Thoracic aorta (tissue), 2 donors: ENCODE results near the gene GALNT2. TPM values are rescaled to one million over a fixed set of nuclear protein-coding genes. Genes with fewer than 3 reads are reported as not detected.

ENCODE experiments used
- ATAC-seq: fragments of 150-250 bp; one replicate; pipeline ENCODE4 v1.8.0; 2017; ENCODE audit warnings: low read depth; ENCODE audit not compliant: insufficient number of reproducible peaks, low FRiP score
- DNase-seq: peaks from one replicate; pipeline ENCODE4 v3.0.0-alpha.2; 2020; ENCODE audit warnings: low spot score
- H3K27ac ChIP-seq, 2 donors: fragments of 200-600 bp; sonication (generic); 1 replicate in 1 of 2; 2 replicates in 1 of 2; pipeline ENCODE4 v1.5.1; 2016; ENCODE audit warnings: mild to moderate bottlenecking in 2 of 2, moderate library complexity in 2 of 2
- H3K27me3 ChIP-seq: fragments of 200-600 bp; sonication (generic); replicated peaks from 2 replicates; pipeline ENCODE4 v1.6.0; 2016; ENCODE audit warnings: mild to moderate bottlenecking; ENCODE audit not compliant: insufficient read depth
- H3K36me3 ChIP-seq: fragments of 200-600 bp; sonication (generic); one replicate; pipeline ENCODE4 v1.5.1; 2016
- H3K4me1 ChIP-seq, 2 donors: fragments of 200-600 bp; sonication (generic); 1 replicate in 1 of 2; 2 replicates in 1 of 2; pipeline versions ENCODE4 v1.5.1 to v1.6.0; 2016; ENCODE audit warnings: low read depth in 2 of 2, mild to moderate bottlenecking in 1 of 2; ENCODE audit not compliant: control insufficient read depth in 1 of 2
- H3K4me3 ChIP-seq: fragments of 200-600 bp; sonication (generic); 2 replicates; pipeline ENCODE4 v1.5.1; 2016; ENCODE audit warnings: mild to moderate bottlenecking
- H3K9me3 ChIP-seq: fragments of 200-600 bp; sonication (generic); 2 replicates; pipeline ENCODE4 v1.5.1; 2016
- total RNA-seq, 2 donors: library from RNA; depleted of rRNA; stranded (reverse); fragments of >200 nt; gene quantifications; one replicate each; pipeline versions ENCODE4 v1.1.0 to v1.2.3, GENCODE V29; 2016
- TF ChIP-seq, protein P1 (sequence below): fragments of 200-600 bp; sonication (generic); IDR thresholded peaks from one replicate; pipeline ENCODE4 v1.5.1; 2019; ENCODE audit warnings: antibody characterized with exemption

Gene GALNT2
- total RNA-seq, 2 donors from 2014 or later = 113 to 148 TPM

- Histone ChIP-seq H3K9me3 (no peaks in the 10 kb centered on the region), H3K4me3 (no peak overlapping the region), H3K4me1 (peaks cover 3 to 69% of the 10 kb centered on the region in 2 donors), H3K27ac (no peak overlapping the region), H3K36me3 (peaks cover 32% of the 10 kb centered on the region), H3K27me3 (no peaks in the 10 kb centered on the region)
- ATAC-seq (no peak), DNase-seq (no peak)
- TF ChIP-seq, protein P1, sequence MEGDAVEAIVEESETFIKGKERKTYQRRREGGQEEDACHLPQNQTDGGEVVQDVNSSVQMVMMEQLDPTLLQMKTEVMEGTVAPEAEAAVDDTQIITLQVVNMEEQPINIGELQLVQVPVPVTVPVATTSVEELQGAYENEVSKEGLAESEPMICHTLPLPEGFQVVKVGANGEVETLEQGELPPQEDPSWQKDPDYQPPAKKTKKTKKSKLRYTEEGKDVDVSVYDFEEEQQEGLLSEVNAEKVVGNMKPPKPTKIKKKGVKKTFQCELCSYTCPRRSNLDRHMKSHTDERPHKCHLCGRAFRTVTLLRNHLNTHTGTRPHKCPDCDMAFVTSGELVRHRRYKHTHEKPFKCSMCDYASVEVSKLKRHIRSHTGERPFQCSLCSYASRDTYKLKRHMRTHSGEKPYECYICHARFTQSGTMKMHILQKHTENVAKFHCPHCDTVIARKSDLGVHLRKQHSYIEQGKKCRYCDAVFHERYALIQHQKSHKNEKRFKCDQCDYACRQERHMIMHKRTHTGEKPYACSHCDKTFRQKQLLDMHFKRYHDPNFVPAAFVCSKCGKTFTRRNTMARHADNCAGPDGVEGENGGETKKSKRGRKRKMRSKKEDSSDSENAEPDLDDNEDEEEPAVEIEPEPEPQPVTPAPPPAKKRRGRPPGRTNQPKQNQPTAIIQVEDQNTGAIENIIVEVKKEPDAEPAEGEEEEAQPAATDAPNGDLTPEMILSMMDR = no peak
Measured at GRCh38 chr1:230264342-230264741, 197.3 kb downstream of the GALNT2 start.

GRCh38 chr1:230265200-230266115 is 198.4 kb downstream of the GALNT2 start:
- Histone ChIP-seq H3K36me3 (peaks cover 32% of the 10 kb centered on the region), H3K27me3 (no peaks in the 10 kb centered on the region), H3K27ac (peak overlapping the region; percentile 56 to 60), H3K9me3 (no peaks in the 10 kb centered on the region), H3K4me3 (no peak overlapping the region), H3K4me1 (peaks cover 10 to 76% of the 10 kb centered on the region in 2 donors)
- no peak for DNase-seq
- TF ChIP-seq, protein P1 = no peak
- ATAC-seq = no peak

DNA sequence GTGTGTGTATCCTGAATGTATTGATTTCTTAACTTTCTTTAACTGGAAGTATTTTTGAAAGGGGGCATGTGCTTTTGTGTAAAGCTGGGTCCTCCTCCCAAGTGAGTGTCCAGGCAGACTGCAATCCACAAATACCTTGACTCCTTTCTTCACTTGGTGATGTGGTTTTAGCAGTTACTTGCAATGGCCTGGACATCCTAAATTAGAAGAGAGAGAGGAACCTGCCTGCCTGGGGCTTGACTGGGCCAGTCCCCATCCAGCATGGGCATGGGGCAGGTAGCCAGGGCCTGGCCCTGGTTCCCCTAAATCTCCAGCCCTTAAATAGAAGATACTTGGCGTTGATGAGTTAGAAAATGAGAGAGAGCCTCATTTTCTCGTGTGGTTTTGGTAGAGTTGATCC is 199.4 kb downstream of the GALNT2 start:
- Histone ChIP-seq H3K4me1 (peaks cover 14 to 76% of the 10 kb centered on the region in 2 donors), H3K27ac (peak overlapping the region; percentile 56 to 60), H3K27me3 (no peaks in the 10 kb centered on the region), H3K4me3 (no peak overlapping the region), H3K36me3 (peaks cover 32% of the 10 kb centered on the region), H3K9me3 (no peaks in the 10 kb centered on the region)
- TF ChIP-seq, protein P1 = no peak
- DNase-seq (no peak), ATAC-seq (no peak)

- Histone ChIP-seq H3K27me3 (no peaks in the 10 kb centered on the region), H3K4me1 (peaks cover 14 to 72% of the 10 kb centered on the region in 2 donors), H3K36me3 (peaks cover 31% of the 10 kb centered on the region), H3K27ac (peak overlapping the region; percentile 56 to 60), H3K4me3 (no peak overlapping the region), H3K9me3 (no peaks in the 10 kb centered on the region)
- TF ChIP-seq, protein P1 = no peak
- DNase-seq (no peak), ATAC-seq (no peak)
Measured at GRCh38 chr1:230267338-230268065, 200.5 kb downstream of the GALNT2 start.
